Neural progenitor cell (in vitro differentiated cells): Measurements from ENCODE around the gene RPAP3.

Experiments used
- CTCF ChIP-seq: fragments of 200-600 bp; sonication (generic); IDR thresholded peaks from 2 replicates; pipeline ENCODE4 v1.5.1; 2017; ENCODE audit warnings: antibody characterized with exemption, mild to moderate bottlenecking
- EZH2 ChIP-seq: fragments of 200-600 bp; sonication (generic); IDR thresholded peaks from 2 replicates; pipeline ENCODE4 v1.6.1; 2017; ENCODE audit warnings: antibody characterized with exemption, mild to moderate bottlenecking, moderate library complexity

DNA sequence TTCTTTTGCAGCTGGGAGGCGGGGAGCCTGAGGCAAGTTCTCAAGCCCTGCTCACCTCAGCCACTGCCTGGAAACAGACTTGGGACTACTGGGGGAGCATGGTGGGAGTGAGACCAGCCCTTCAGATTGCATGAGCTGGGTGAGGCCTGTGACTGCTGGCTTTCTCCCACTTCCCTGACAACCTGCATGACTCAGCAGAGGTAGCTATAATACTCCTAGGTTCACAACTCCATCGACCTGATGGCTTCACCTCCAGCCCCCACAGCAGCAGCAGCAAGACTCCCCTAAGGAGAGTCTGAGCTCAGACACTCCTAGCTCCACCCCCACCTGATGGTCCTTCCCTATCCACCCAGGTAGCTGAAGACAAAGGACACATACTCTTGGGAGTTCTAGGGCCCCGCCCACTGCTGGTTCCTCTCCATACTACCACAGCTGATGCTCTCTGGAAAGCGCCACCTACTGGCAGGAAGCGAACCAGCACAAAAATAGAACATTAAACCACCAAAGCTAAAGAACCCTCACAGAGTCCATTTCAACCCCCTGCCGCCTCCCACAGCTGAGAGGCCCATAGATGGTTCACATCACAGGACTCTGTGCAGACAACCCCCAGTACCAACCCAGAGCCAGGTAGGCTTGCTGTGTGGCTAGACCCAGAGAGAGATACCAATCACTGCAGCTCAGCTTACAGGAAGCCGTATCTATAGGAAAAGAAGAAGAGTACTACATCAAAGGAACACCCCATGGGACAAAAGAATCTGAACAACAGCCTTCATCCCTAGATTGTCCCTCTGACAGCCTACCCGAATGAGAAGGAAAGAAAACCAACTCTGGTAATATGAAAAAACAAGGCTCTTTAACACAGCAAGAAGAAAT is 68.7 kb downstream of the RPAP3 start:
- no peak for TF ChIP-seq EZH2
- TF ChIP-seq CTCF: peak; percentile 57
